Keratinocyte (primary cell): ENCODE data around the gene DCP1A. TPM values are rescaled to one million over a fixed set of nuclear protein-coding genes. Genes with fewer than 3 reads are reported as not detected.

Source experiments
- DNase-seq: peaks from one replicate; pipeline ENCODE4 v3.0.0-alpha.2; 2011; ENCODE audit warnings: low read depth, missing footprints, low spot score
- FAIRE-seq: peaks from 2 replicates; lab custom pipeline; 2011; peaks lifted over from hg19 to GRCh38; lab: Jason Lieb, UNC
- H2AFZ ChIP-seq: 2 replicates; pipeline ENCODE4 v1.6.0; 2012; ENCODE audit warnings: low read length, control low read depth, inconsistent platforms; ENCODE audit not compliant: control insufficient read depth
- H3K27ac ChIP-seq: 2 replicates; pipeline ENCODE4 v1.5.1; 2011; ENCODE audit warnings: low read length; ENCODE audit not compliant: control insufficient read depth, insufficient read depth
- H3K27me3 ChIP-seq: 3 replicates; pipeline ENCODE4 v1.6.0; 2011; ENCODE audit warnings: low read length; ENCODE audit not compliant: control insufficient read depth, insufficient read depth; ENCODE audit errors: extremely low read depth
- H3K36me3 ChIP-seq, 2 experiments: 2 replicates in 1 of 2; 3 replicates in 1 of 2; pipeline ENCODE4 v1.5.1; 2011; ENCODE audit warnings: low read length in 2 of 2, mild to moderate bottlenecking in 1 of 2; ENCODE audit not compliant: control insufficient read depth in 2 of 2, insufficient read depth in 2 of 2; ENCODE audit errors: extremely low read depth in 1 of 2
- H3K4me1 ChIP-seq: 3 replicates; pipeline ENCODE4 v1.5.1; 2011; ENCODE audit warnings: low read length; ENCODE audit not compliant: control insufficient read depth, insufficient read depth; ENCODE audit errors: extremely low read depth
- H3K4me2 ChIP-seq: 3 replicates; pipeline ENCODE4 v1.6.0; 2011; ENCODE audit warnings: low read depth, low read length; ENCODE audit not compliant: control insufficient read depth, insufficient read depth; ENCODE audit errors: extremely low read depth
- H3K4me3 ChIP-seq, 3 experiments: fragments of 200-600 bp in 1 of 3; sonication (generic) in 1 of 3; 2 replicates in 2 of 3; 3 replicates in 1 of 3; pipeline ENCODE4 v1.5.1; 2011 to 2016; ENCODE audit warnings: low read length in 3 of 3, mild to moderate bottlenecking in 3 of 3, control low read depth in 2 of 3, inconsistent platforms in 1 of 3, low read depth in 1 of 3, mixed read lengths in 1 of 3, mixed run types in 1 of 3, moderate library complexity in 1 of 3; ENCODE audit not compliant: control insufficient read depth in 2 of 3, insufficient read depth in 2 of 3; ENCODE audit errors: extremely low read depth in 1 of 3
- H3K79me2 ChIP-seq: 2 replicates; pipeline ENCODE4 v1.6.0; 2012; ENCODE audit warnings: low read length; ENCODE audit not compliant: control insufficient read depth, insufficient read depth
- H3K9ac ChIP-seq: 3 replicates; pipeline ENCODE4 v1.6.0; 2011; ENCODE audit warnings: low read length; ENCODE audit not compliant: control insufficient read depth, insufficient read depth; ENCODE audit errors: extremely low read depth
- H3K9me1 ChIP-seq: 3 replicates; pipeline ENCODE4 v1.6.0; 2011; ENCODE audit warnings: low read length; ENCODE audit not compliant: control insufficient read depth, insufficient read depth; ENCODE audit errors: extremely low read depth
- H3K9me3 ChIP-seq: 2 replicates; pipeline ENCODE4 v1.5.1; 2012; ENCODE audit warnings: low read depth, low read length; ENCODE audit not compliant: control insufficient read depth
- H4K20me1 ChIP-seq: 3 replicates; pipeline ENCODE4 v1.6.0; 2011; ENCODE audit warnings: low read length; ENCODE audit not compliant: control insufficient read depth, insufficient read depth; ENCODE audit errors: extremely low read depth
- EZH2 ChIP-seq: IDR thresholded peaks from one replicate; pipeline ENCODE4 v1.6.1; 2012; ENCODE audit warnings: inconsistent platforms, mild to moderate bottlenecking, low read length, moderate library complexity
- dilution Hi-C: fragments of 300-500 bp; cut with MboI; formaldehyde crosslinking; loops from one replicate; pipeline ENCODE4 v1.7.0; 2020; ENCODE audit warnings: low sequenced_read_pairs; ENCODE audit not compliant: extremely low pct_ligation_motif_present
- polyA plus RNA-seq, 5 experiments: library from polyadenylated mRNA; depleted of rRNA in 3 of 5; stranded (reverse) in 3 of 5; stranded (forward) in 1 of 5; unstranded in 1 of 5; fragments of >200 nt; gene quantifications; 1 replicate in 1 of 5; 2 replicates in 3 of 5; 3 replicates in 1 of 5; pipeline versions ENCODE4 v1.2.1 to v1.2.3, GENCODE V29; 2011 to 2012; ENCODE audit warnings: missing spikeins in 2 of 5, low read depth in 1 of 5, low replicate concordance in 1 of 5
- TF ChIP-seq, protein P1 (sequence below), 3 experiments: IDR thresholded peaks in 1 of 3; conservative IDR thresholded peaks in 1 of 3; optimal IDR thresholded peaks in 1 of 3; 2 replicates in 2 of 3; 3 replicates in 1 of 3; pipeline versions ENCODE3 to v1.5.1; 2011; ENCODE audit warnings: low read length in 3 of 3, mild to moderate bottlenecking in 3 of 3, moderate library complexity in 2 of 3, control low read depth in 1 of 3, inconsistent platforms in 1 of 3; ENCODE audit not compliant: insufficient read depth in 2 of 3; ENCODE audit errors: extremely low read depth in 1 of 3

The DCP1A gene
- polyA plus RNA-seq, 1 donor (not counting 4 experiments of a cell fraction or from before 2014, with no cell fraction given), result 15.0 TPM

DNA sequence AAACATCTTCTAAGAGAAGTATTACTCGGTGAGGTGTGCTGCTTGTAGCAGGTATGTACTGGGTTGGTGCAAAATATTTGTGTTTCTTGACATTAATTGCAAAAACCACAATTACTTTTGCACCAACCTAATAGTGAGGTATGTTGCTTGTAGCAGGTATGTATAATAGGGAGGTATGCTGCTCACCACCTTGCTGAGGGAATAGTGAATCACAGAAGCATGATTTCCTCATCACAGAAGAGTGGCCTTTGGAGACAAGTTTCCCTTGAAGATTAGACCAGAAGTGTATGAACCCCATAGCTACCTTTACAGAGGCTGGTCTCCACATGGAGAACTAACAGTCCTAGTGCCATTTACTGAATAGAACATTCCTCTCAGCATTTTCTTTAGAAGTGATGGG lies 15.5 kb downstream of the DCP1A start:
- peaks cover 30% of the 10 kb centered on the region for H3K79me2 ChIP-seq
- no peaks in the 10 kb centered on the region for H3K4me1 ChIP-seq
- no peak overlapping the region for H3K4me2 ChIP-seq
- dilution Hi-C loops, result no loop called here
- H3K36me3 ChIP-seq, result peaks cover 0 to 3% of the 10 kb centered on the region in 2 experiments
- H2AFZ ChIP-seq, result no peak overlapping the region
- no peak overlapping the region for H3K4me3 ChIP-seq
- FAIRE-seq, result no peak
- H3K27ac ChIP-seq, result no peak overlapping the region
- no peaks in the 10 kb centered on the region for H3K9me3 ChIP-seq
- no peaks in the 10 kb centered on the region for H4K20me1 ChIP-seq
- TF ChIP-seq EZH2, result no peak
- TF ChIP-seq, protein P1, sequence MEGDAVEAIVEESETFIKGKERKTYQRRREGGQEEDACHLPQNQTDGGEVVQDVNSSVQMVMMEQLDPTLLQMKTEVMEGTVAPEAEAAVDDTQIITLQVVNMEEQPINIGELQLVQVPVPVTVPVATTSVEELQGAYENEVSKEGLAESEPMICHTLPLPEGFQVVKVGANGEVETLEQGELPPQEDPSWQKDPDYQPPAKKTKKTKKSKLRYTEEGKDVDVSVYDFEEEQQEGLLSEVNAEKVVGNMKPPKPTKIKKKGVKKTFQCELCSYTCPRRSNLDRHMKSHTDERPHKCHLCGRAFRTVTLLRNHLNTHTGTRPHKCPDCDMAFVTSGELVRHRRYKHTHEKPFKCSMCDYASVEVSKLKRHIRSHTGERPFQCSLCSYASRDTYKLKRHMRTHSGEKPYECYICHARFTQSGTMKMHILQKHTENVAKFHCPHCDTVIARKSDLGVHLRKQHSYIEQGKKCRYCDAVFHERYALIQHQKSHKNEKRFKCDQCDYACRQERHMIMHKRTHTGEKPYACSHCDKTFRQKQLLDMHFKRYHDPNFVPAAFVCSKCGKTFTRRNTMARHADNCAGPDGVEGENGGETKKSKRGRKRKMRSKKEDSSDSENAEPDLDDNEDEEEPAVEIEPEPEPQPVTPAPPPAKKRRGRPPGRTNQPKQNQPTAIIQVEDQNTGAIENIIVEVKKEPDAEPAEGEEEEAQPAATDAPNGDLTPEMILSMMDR (optimal IDR thresholded peaks at IDR 0.05 in 1 of 3, IDR thresholded peaks at IDR 0.05 in 1 of 3, conservative IDR thresholded peaks at IDR 0.05 in 1 of 3; ENCODE audit: extremely low read depth in 1 of 3, insufficient read depth in 2 of 3, low read length in 3 of 3), result no peak
- no peaks in the 10 kb centered on the region for H3K9me1 ChIP-seq
- H3K9ac ChIP-seq, result no peak overlapping the region
- DNase-seq, result no peak
- no peaks in the 10 kb centered on the region for H3K27me3 ChIP-seq

DNA sequence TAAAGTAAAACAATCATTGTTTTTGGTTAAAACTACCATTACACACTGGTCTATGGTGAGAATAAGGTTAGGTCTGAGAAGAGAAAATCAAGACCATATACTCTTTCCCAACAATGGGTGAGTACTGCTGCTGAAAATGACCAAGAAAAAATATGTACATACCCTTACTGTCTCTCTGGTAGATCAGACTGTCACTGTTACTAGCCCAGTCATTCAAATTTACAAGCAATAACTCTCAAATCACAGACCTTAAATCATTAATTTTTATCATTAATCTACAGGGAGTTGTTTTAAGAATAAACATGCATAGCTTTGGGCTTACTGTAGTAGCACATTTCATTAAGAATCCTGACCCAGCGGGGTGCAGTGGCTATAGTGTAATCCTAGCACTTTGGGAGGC lies 17.4 kb downstream of the DCP1A start:
- Histone ChIP-seq H3K4me2 (no peak overlapping the region), H3K9me3 (no peaks in the 10 kb centered on the region), H3K4me3 (no peak overlapping the region), H3K4me1 (no peaks in the 10 kb centered on the region), H3K79me2 (peaks cover 42% of the 10 kb centered on the region), H3K36me3 (peaks cover 0 to 8% of the 10 kb centered on the region in 2 experiments), H4K20me1 (no peaks in the 10 kb centered on the region), H2AFZ (no peak overlapping the region), H3K9me1 (no peaks in the 10 kb centered on the region), H3K9ac (no peak overlapping the region), H3K27me3 (no peaks in the 10 kb centered on the region), H3K27ac (no peak overlapping the region)
- DNase-seq (no peak), FAIRE-seq (no peak)
- dilution Hi-C loops, result no loop called here
- TF ChIP-seq, protein P1 (optimal IDR thresholded peaks at IDR 0.05 in 1 of 3, IDR thresholded peaks at IDR 0.05 in 1 of 3, conservative IDR thresholded peaks at IDR 0.05 in 1 of 3; ENCODE audit: extremely low read depth in 1 of 3, insufficient read depth in 2 of 3, low read length in 3 of 3), result no peak
- no peak for TF ChIP-seq EZH2
